Suprapubic skin (tissue), 3 donors: ENCODE measurements around the gene SYT14.
"Not testable (repeated sequence)": the region's sequence is repeated elsewhere in the genome, so short reads cannot be mapped to it uniquely, and the experiment has no call there.

ENCODE experiments used
- POLR2A ChIP-seq, 2 donors: fragments of 450-650 bp; IDR thresholded peaks; one replicate each; pipeline ENCODE4 v1.6.1; 2017; ENCODE audit warnings: antibody characterized with exemption in 2 of 2, mild to moderate bottlenecking in 2 of 2, moderate library complexity in 2 of 2
- TF ChIP-seq, protein P1 (sequence below), 2 donors: fragments of 200-600 bp in 1 of 2; fragments of 450-650 bp in 1 of 2; sonication (generic) in 1 of 2; IDR thresholded peaks; one replicate each; pipeline ENCODE4 v1.5.1; 2016 to 2019; ENCODE audit warnings: antibody characterized with exemption in 2 of 2, mild to moderate bottlenecking in 1 of 2, moderate library complexity in 1 of 2

DNA sequence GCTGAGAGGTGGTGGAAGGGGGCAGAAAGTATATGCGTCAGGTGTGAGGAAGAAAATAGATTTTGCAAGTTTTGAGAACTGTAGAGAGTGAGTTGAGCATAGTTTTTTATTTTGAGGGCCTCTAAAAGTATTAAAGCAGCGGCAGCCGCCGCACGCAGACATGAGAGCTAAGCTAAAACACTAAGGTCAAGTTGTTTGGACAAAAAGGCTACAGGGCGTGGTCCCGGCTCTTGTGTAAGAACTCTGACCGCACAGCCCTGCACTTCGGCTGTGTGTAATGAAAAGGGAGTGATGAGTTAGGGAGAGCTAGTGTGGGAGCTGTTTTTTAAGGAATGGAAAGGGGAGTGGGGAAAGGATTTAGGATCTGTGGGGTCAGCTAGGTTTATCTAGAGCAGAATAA, 174.9 kb downstream of the SYT14 start:
- TF ChIP-seq, protein P1, sequence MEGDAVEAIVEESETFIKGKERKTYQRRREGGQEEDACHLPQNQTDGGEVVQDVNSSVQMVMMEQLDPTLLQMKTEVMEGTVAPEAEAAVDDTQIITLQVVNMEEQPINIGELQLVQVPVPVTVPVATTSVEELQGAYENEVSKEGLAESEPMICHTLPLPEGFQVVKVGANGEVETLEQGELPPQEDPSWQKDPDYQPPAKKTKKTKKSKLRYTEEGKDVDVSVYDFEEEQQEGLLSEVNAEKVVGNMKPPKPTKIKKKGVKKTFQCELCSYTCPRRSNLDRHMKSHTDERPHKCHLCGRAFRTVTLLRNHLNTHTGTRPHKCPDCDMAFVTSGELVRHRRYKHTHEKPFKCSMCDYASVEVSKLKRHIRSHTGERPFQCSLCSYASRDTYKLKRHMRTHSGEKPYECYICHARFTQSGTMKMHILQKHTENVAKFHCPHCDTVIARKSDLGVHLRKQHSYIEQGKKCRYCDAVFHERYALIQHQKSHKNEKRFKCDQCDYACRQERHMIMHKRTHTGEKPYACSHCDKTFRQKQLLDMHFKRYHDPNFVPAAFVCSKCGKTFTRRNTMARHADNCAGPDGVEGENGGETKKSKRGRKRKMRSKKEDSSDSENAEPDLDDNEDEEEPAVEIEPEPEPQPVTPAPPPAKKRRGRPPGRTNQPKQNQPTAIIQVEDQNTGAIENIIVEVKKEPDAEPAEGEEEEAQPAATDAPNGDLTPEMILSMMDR (IDR thresholded peaks at IDR 0.05), result not testable (repeated sequence)
- TF ChIP-seq POLR2A (IDR thresholded peaks at IDR 0.05), result not testable (repeated sequence)
